HEK293 (cell line): ENCODE data around the gene TBC1D9B.

Experiments
- GLIS2 ChIP-seq: fragments of 450-650 bp; formaldehyde crosslinking; IDR thresholded peaks from 2 replicates; pipeline ENCODE4 v1.5.1; 2016; ENCODE audit warnings: missing biosample characterization, missing genetic modification characterization
- YY1 ChIP-seq: fragments of 450-650 bp; formaldehyde crosslinking; IDR thresholded peaks from 2 replicates; pipeline ENCODE4 v1.5.1; 2018; ENCODE audit warnings: missing biosample characterization, missing genetic modification characterization
- ZBTB20 ChIP-seq: fragments of 450-650 bp; formaldehyde crosslinking; IDR thresholded peaks from 2 replicates; pipeline ENCODE4 v1.5.1; 2016; ENCODE audit warnings: missing biosample characterization, missing genetic modification characterization
- ZNF10 ChIP-seq: fragments of 450-650 bp; formaldehyde crosslinking; IDR thresholded peaks from 2 replicates; pipeline ENCODE4 v1.5.1; 2017; ENCODE audit warnings: missing biosample characterization, missing genetic modification characterization
- ZNF560 ChIP-seq: fragments of 450-650 bp; formaldehyde crosslinking; IDR thresholded peaks from 2 replicates; pipeline ENCODE4 v1.5.1; 2017; ENCODE audit warnings: missing biosample characterization, missing genetic modification characterization, borderline replicate concordance
- ZNF707 ChIP-seq: fragments of 450-650 bp; formaldehyde crosslinking; IDR thresholded peaks from 2 replicates; pipeline ENCODE4 v1.5.1; 2016; ENCODE audit warnings: missing biosample characterization, missing genetic modification characterization
- ZNF837 ChIP-seq: fragments of 450-650 bp; formaldehyde crosslinking; IDR thresholded peaks from 2 replicates; pipeline ENCODE4 v1.5.1; 2016; ENCODE audit warnings: missing biosample characterization, missing genetic modification characterization
- TF ChIP-seq, protein P1 (sequence below): fragments of 450-650 bp; formaldehyde crosslinking; IDR thresholded peaks from 2 replicates; pipeline ENCODE4 v1.5.1; 2016; ENCODE audit warnings: missing biosample characterization, missing genetic modification characterization
- TF ChIP-seq, protein P2 (sequence below): fragments of 450-650 bp; formaldehyde crosslinking; IDR thresholded peaks from 2 replicates; pipeline ENCODE4 v1.5.1; 2016; ENCODE audit warnings: missing biosample characterization, missing genetic modification characterization
- TF ChIP-seq, protein P3 (sequence below): fragments of 450-650 bp; formaldehyde crosslinking; IDR thresholded peaks from 2 replicates; pipeline ENCODE4 v1.5.1; 2016; ENCODE audit warnings: missing biosample characterization, missing genetic modification characterization

DNA sequence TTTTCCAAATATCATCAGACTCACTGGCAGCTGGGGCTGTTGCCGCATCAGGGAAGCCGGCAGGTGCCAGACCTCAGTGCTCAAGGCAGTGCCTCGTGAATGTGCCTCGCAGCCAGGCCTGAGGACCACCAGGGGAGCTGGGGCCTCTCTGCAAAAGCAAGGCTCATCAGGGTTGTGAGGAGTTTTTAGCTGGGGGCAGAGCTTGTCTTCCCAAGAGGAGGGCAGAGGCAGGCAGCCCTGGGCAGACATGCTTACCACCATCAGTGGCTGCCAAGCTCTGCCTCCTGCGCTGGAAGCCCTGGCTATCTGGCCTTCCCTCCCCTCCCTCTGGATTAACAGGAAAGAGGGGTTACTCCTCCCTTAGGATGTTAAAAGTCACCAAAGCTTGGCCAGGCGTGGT lies 8.8 kb upstream of the TBC1D9B start:
- TF ChIP-seq, protein P1, sequence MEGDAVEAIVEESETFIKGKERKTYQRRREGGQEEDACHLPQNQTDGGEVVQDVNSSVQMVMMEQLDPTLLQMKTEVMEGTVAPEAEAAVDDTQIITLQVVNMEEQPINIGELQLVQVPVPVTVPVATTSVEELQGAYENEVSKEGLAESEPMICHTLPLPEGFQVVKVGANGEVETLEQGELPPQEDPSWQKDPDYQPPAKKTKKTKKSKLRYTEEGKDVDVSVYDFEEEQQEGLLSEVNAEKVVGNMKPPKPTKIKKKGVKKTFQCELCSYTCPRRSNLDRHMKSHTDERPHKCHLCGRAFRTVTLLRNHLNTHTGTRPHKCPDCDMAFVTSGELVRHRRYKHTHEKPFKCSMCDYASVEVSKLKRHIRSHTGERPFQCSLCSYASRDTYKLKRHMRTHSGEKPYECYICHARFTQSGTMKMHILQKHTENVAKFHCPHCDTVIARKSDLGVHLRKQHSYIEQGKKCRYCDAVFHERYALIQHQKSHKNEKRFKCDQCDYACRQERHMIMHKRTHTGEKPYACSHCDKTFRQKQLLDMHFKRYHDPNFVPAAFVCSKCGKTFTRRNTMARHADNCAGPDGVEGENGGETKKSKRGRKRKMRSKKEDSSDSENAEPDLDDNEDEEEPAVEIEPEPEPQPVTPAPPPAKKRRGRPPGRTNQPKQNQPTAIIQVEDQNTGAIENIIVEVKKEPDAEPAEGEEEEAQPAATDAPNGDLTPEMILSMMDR (tag by site-specific recombination) = no peak
- no peak for TF ChIP-seq ZBTB20 (tag by site-specific recombination)
- TF ChIP-seq, protein P2, sequence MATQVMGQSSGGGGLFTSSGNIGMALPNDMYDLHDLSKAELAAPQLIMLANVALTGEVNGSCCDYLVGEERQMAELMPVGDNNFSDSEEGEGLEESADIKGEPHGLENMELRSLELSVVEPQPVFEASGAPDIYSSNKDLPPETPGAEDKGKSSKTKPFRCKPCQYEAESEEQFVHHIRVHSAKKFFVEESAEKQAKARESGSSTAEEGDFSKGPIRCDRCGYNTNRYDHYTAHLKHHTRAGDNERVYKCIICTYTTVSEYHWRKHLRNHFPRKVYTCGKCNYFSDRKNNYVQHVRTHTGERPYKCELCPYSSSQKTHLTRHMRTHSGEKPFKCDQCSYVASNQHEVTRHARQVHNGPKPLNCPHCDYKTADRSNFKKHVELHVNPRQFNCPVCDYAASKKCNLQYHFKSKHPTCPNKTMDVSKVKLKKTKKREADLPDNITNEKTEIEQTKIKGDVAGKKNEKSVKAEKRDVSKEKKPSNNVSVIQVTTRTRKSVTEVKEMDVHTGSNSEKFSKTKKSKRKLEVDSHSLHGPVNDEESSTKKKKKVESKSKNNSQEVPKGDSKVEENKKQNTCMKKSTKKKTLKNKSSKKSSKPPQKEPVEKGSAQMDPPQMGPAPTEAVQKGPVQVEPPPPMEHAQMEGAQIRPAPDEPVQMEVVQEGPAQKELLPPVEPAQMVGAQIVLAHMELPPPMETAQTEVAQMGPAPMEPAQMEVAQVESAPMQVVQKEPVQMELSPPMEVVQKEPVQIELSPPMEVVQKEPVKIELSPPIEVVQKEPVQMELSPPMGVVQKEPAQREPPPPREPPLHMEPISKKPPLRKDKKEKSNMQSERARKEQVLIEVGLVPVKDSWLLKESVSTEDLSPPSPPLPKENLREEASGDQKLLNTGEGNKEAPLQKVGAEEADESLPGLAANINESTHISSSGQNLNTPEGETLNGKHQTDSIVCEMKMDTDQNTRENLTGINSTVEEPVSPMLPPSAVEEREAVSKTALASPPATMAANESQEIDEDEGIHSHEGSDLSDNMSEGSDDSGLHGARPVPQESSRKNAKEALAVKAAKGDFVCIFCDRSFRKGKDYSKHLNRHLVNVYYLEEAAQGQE (tag by site-specific recombination) = no peak
- TF ChIP-seq ZNF837 = no peak
- no peak for TF ChIP-seq YY1
- TF ChIP-seq ZNF560 = no peak
- TF ChIP-seq, protein P3, sequence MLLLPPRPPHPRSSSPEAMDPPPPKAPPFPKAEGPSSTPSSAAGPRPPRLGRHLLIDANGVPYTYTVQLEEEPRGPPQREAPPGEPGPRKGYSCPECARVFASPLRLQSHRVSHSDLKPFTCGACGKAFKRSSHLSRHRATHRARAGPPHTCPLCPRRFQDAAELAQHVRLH = no peak
- no peak for TF ChIP-seq ZNF707 (tag by site-specific recombination)
- TF ChIP-seq ZNF10 (tag by site-specific recombination) = no peak
- TF ChIP-seq GLIS2 (tag by site-specific recombination) = no peak
